HepG2 (cell line): ENCODE data around the gene CAPS. TPM values are rescaled to one million over a fixed set of nuclear protein-coding genes. Genes with fewer than 3 reads are reported as not detected.
A peak's percentile ranks its signal among the peaks of the same experiment; 100 is the strongest.

ENCODE experiments used
- MED1 ChIP-seq: sonication (generic); formaldehyde crosslinking; IDR thresholded peaks from 2 replicates; pipeline ENCODE4 v1.4.0; 2020; ENCODE audit warnings: missing genetic modification reagents
- NFIB ChIP-seq: sonication (generic); formaldehyde crosslinking; IDR thresholded peaks from 2 replicates; pipeline ENCODE4 v1.9.0; 2021; ENCODE audit warnings: missing genetic modification reagents, mild to moderate bottlenecking, borderline replicate concordance
- POLR2AphosphoS5 ChIP-seq: IDR thresholded peaks from 2 replicates; pipeline ENCODE4 v1.6.1; 2012; ENCODE audit warnings: low read depth, low read length
- RXRA ChIP-seq: sonication (generic); formaldehyde crosslinking; IDR thresholded peaks from 2 replicates; pipeline ENCODE4 v1.5.1; 2020; ENCODE audit warnings: missing genetic modification reagents
- ZBTB3 ChIP-seq: sonication (generic); formaldehyde crosslinking; IDR thresholded peaks from 2 replicates; pipeline ENCODE4 v1.4.0; 2020; ENCODE audit warnings: low read depth, mild to moderate bottlenecking, moderate library complexity, missing genetic modification reagents, borderline replicate concordance
- ZNF230 ChIP-seq: sonication (generic); formaldehyde crosslinking; IDR thresholded peaks from 2 replicates; pipeline ENCODE4 v1.4.0; 2020; ENCODE audit warnings: mild to moderate bottlenecking, missing genetic modification reagents
- ZNF335 ChIP-seq: sonication (generic); formaldehyde crosslinking; IDR thresholded peaks from 2 replicates; pipeline ENCODE4 v1.4.0; 2020; ENCODE audit warnings: missing genetic modification reagents
- ZNF572 ChIP-seq: sonication (generic); formaldehyde crosslinking; IDR thresholded peaks from 2 replicates; pipeline ENCODE4 v1.5.1; 2020; ENCODE audit warnings: mild to moderate bottlenecking, missing genetic modification reagents
- ZNF7 ChIP-seq: IDR thresholded peaks from 2 replicates; pipeline ENCODE4 v1.6.1; 2016; ENCODE audit warnings: missing biosample characterization, missing genetic modification reagents
- ZNF788 ChIP-seq: sonication (generic); formaldehyde crosslinking; IDR thresholded peaks from 2 replicates; pipeline ENCODE4 v1.5.0; 2020; ENCODE audit warnings: mild to moderate bottlenecking, missing genetic modification reagents, borderline replicate concordance
- polyA plus RNA-seq, 8 experiments: library from polyadenylated mRNA; depleted of rRNA in 3 of 8; stranded (reverse) in 7 of 8; unstranded in 1 of 8; fragments of >200 nt; fragmentation: Illumina TruSeq in 4 of 8; extraction: Trizol in 4 of 8; gene quantifications; 2 replicates each; pipeline versions ENCODE4 v1.2.1 to v1.2.3, GENCODE V29; 2011 to 2016; ENCODE audit warnings: low read depth in 4 of 8, missing spikeins in 1 of 8, mixed read lengths in 1 of 8; ENCODE audit not compliant: insufficient read depth in 1 of 8
- total RNA-seq, 5 experiments: library from RNA; depleted of rRNA; stranded (reverse); fragments of >200 nt; fragmentation: Illumina TruSeq; extraction: Trizol; gene quantifications; 2 replicates each; pipeline ENCODE4 v1.2.3, GENCODE V29; 2016; ENCODE audit warnings: low read depth in 1 of 5
- TF ChIP-seq, protein P1 (sequence below): sonication (generic); formaldehyde crosslinking; IDR thresholded peaks from 2 replicates; pipeline ENCODE4 v1.9.0; 2021; ENCODE audit warnings: mild to moderate bottlenecking, missing genetic modification reagents
- TF ChIP-seq, protein P2 (sequence below): sonication (generic); formaldehyde crosslinking; IDR thresholded peaks from 2 replicates; pipeline ENCODE4 v1.8.1; 2022; ENCODE audit warnings: low read depth, mild to moderate bottlenecking, missing genetic modification reagents
- TF ChIP-seq, protein P3 (sequence below): sonication (generic); formaldehyde crosslinking; IDR thresholded peaks from 2 replicates; pipeline ENCODE4 v1.5.1; 2020; ENCODE audit warnings: mild to moderate bottlenecking, missing genetic modification reagents, moderate library complexity
- TF ChIP-seq, protein P4 (sequence below): sonication (generic); formaldehyde crosslinking; conservative IDR thresholded peaks from 2 replicates; pipeline ENCODE4 v1.4.0; 2020; ENCODE audit warnings: missing genetic modification reagents

Gene CAPS
- total and polyA plus RNA-seq, 2 of the 13 experiments (the other 11 are each of a cell fraction or from before 2014, with no cell fraction given): 3.1 TPM

DNA sequence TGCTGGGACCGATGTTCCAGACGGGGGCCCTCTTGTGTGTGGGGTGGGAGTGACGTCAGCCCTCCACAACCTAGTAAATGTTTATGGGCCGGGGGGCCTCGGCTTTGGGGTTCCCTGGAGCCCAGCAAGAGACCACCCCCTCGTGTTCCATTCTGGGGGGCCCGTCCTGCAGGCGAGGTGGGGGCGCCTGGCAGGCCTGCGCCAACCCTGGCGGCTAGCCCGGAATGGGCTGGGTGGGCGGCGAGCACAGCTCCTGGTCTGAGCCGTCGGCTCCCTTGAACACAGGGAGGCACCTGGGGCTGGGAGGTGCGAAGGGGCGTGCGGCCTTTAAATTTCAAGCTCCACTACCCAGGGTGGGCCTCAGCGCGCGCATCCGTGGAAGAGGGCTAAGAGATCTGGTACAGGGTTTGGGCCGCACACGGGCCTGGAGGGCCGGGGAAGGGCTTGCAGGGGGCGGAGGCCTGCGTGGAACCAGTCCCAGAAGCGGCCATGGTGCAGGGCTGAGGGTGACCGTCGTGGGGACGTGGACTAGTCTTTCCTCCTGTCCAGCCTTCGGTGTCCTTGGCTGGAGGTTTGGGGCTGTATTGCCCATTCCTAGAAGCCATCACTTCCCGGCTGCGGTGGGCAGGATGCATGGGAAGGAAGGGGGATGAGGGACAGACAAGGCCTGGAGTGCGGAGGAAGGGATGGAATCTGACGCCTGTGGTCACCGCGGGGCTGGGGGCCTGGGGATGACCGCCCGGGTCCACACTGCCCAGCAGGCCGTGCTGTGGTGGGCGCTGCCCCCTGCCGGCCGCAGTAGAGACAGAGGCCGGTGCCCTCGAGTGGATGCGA is 21.9 kb upstream of the CAPS start (continued):
- TF ChIP-seq, protein P1, sequence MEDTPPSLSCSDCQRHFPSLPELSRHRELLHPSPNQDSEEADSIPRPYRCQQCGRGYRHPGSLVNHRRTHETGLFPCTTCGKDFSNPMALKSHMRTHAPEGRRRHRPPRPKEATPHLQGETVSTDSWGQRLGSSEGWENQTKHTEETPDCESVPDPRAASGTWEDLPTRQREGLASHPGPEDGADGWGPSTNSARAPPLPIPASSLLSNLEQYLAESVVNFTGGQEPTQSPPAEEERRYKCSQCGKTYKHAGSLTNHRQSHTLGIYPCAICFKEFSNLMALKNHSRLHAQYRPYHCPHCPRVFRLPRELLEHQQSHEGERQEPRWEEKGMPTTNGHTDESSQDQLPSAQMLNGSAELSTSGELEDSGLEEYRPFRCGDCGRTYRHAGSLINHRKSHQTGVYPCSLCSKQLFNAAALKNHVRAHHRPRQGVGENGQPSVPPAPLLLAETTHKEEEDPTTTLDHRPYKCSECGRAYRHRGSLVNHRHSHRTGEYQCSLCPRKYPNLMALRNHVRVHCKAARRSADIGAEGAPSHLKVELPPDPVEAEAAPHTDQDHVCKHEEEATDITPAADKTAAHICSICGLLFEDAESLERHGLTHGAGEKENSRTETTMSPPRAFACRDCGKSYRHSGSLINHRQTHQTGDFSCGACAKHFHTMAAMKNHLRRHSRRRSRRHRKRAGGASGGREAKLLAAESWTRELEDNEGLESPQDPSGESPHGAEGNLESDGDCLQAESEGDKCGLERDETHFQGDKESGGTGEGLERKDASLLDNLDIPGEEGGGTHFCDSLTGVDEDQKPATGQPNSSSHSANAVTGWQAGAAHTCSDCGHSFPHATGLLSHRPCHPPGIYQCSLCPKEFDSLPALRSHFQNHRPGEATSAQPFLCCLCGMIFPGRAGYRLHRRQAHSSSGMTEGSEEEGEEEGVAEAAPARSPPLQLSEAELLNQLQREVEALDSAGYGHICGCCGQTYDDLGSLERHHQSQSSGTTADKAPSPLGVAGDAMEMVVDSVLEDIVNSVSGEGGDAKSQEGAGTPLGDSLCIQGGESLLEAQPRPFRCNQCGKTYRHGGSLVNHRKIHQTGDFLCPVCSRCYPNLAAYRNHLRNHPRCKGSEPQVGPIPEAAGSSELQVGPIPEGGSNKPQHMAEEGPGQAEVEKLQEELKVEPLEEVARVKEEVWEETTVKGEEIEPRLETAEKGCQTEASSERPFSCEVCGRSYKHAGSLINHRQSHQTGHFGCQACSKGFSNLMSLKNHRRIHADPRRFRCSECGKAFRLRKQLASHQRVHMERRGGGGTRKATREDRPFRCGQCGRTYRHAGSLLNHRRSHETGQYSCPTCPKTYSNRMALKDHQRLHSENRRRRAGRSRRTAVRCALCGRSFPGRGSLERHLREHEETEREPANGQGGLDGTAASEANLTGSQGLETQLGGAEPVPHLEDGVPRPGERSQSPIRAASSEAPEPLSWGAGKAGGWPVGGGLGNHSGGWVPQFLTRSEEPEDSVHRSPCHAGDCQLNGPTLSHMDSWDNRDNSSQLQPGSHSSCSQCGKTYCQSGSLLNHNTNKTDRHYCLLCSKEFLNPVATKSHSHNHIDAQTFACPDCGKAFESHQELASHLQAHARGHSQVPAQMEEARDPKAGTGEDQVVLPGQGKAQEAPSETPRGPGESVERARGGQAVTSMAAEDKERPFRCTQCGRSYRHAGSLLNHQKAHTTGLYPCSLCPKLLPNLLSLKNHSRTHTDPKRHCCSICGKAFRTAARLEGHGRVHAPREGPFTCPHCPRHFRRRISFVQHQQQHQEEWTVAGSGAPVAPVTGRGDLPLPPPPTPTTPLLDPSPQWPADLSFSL: no peak
- TF ChIP-seq, protein P2, sequence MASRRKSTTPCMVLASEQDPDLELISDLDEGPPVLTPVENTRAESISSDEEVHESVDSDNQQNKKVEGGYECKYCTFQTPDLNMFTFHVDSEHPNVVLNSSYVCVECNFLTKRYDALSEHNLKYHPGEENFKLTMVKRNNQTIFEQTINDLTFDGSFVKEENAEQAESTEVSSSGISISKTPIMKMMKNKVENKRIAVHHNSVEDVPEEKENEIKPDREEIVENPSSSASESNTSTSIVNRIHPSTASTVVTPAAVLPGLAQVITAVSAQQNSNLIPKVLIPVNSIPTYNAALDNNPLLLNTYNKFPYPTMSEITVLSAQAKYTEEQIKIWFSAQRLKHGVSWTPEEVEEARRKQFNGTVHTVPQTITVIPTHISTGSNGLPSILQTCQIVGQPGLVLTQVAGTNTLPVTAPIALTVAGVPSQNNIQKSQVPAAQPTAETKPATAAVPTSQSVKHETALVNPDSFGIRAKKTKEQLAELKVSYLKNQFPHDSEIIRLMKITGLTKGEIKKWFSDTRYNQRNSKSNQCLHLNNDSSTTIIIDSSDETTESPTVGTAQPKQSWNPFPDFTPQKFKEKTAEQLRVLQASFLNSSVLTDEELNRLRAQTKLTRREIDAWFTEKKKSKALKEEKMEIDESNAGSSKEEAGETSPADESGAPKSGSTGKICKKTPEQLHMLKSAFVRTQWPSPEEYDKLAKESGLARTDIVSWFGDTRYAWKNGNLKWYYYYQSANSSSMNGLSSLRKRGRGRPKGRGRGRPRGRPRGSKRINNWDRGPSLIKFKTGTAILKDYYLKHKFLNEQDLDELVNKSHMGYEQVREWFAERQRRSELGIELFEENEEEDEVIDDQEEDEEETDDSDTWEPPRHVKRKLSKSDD: no peak
- TF ChIP-seq ZNF230 (CRISPR knock-in tag): no peak
- TF ChIP-seq MED1 (CRISPR knock-in tag): peak; percentile 58
- TF ChIP-seq, protein P3, sequence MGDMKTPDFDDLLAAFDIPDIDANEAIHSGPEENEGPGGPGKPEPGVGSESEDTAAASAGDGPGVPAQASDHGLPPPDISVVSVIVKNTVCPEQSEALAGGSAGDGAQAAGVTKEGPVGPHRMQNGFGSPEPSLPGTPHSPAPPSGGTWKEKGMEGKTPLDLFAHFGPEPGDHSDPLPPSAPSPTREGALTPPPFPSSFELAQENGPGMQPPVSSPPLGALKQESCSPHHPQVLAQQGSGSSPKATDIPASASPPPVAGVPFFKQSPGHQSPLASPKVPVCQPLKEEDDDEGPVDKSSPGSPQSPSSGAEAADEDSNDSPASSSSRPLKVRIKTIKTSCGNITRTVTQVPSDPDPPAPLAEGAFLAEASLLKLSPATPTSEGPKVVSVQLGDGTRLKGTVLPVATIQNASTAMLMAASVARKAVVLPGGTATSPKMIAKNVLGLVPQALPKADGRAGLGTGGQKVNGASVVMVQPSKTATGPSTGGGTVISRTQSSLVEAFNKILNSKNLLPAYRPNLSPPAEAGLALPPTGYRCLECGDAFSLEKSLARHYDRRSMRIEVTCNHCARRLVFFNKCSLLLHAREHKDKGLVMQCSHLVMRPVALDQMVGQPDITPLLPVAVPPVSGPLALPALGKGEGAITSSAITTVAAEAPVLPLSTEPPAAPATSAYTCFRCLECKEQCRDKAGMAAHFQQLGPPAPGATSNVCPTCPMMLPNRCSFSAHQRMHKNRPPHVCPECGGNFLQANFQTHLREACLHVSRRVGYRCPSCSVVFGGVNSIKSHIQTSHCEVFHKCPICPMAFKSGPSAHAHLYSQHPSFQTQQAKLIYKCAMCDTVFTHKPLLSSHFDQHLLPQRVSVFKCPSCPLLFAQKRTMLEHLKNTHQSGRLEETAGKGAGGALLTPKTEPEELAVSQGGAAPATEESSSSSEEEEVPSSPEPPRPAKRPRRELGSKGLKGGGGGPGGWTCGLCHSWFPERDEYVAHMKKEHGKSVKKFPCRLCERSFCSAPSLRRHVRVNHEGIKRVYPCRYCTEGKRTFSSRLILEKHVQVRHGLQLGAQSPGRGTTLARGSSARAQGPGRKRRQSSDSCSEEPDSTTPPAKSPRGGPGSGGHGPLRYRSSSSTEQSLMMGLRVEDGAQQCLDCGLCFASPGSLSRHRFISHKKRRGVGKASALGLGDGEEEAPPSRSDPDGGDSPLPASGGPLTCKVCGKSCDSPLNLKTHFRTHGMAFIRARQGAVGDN (CRISPR knock-in tag): peak; percentile 85
- no peak for TF ChIP-seq NFIB (CRISPR knock-in tag)
- TF ChIP-seq ZBTB3: no peak
- peak; percentile 47 for TF ChIP-seq POLR2AphosphoS5
- peak; percentile 10; the same call in 1 of the 2 replicates for TF ChIP-seq RXRA (CRISPR knock-in tag)
- peak; percentile 16; the same call in 1 of the 2 replicates for TF ChIP-seq ZNF788 (CRISPR knock-in tag)
- no peak for TF ChIP-seq ZNF335 (CRISPR knock-in tag)
- TF ChIP-seq, protein P4, sequence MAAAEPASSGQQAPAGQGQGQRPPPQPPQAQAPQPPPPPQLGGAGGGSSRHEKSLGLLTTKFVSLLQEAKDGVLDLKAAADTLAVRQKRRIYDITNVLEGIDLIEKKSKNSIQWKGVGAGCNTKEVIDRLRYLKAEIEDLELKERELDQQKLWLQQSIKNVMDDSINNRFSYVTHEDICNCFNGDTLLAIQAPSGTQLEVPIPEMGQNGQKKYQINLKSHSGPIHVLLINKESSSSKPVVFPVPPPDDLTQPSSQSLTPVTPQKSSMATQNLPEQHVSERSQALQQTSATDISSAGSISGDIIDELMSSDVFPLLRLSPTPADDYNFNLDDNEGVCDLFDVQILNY (CRISPR knock-in tag): no peak
- TF ChIP-seq ZNF7: no peak
- TF ChIP-seq ZNF572: no peak
